Measurements from ENCODE around the gene PPP1R36. TPM values are rescaled to one million over a fixed set of nuclear protein-coding genes. Genes with fewer than 3 reads are reported as not detected.

The PPP1R36 gene
- total RNA-seq, 1 donor from 2014 or later = 1.1 TPM

GRCh38 chr14:64605926-64606685, 56.3 kb downstream of the PPP1R36 start:
- H3K27ac Mint-ChIP-seq (ENCODE audit: unreplicated experiment) = no peak overlapping the region
- no peaks in the 10 kb centered on the region for H3K9me3 Mint-ChIP-seq (ENCODE audit: low read depth)
- no peak for DNase-seq (ENCODE audit: low spot score)
- no peaks in the 10 kb centered on the region for H3K36me3 Mint-ChIP-seq (ENCODE audit: low read depth)
- no peaks in the 10 kb centered on the region for H3K27me3 Mint-ChIP-seq (ENCODE audit: low read depth)
- TF ChIP-seq CTCF (IDR thresholded peaks at IDR 0.05) = no peak
- peaks cover 10% of the 10 kb centered on the region for H3K4me1 Mint-ChIP-seq (ENCODE audit: low read depth)
- no peak overlapping the region for H3K4me3 Mint-ChIP-seq (ENCODE audit: unreplicated experiment)

GRCh38 chr14:64610049-64610746, 60.4 kb downstream of the PPP1R36 start:
- Mint-ChIP-seq H3K9me3 (ENCODE audit: low read depth) (no peaks in the 10 kb centered on the region), H3K4me3 (ENCODE audit: unreplicated experiment) (no peak overlapping the region), H3K4me1 (ENCODE audit: low read depth) (peaks cover 37% of the 10 kb centered on the region), H3K36me3 (ENCODE audit: low read depth) (no peaks in the 10 kb centered on the region), H3K27me3 (ENCODE audit: low read depth) (no peaks in the 10 kb centered on the region), H3K27ac (ENCODE audit: unreplicated experiment) (no peak overlapping the region)
- no peak for TF ChIP-seq CTCF (IDR thresholded peaks at IDR 0.05)
- DNase-seq (ENCODE audit: low spot score) = no peak

- no peak for TF ChIP-seq CTCF (IDR thresholded peaks at IDR 0.05)
- Mint-ChIP-seq H3K27ac (ENCODE audit: unreplicated experiment) (peak overlapping the region; percentile 90), H3K4me3 (ENCODE audit: unreplicated experiment) (no peak overlapping the region), H3K4me1 (ENCODE audit: low read depth) (peaks cover 28% of the 10 kb centered on the region), H3K27me3 (ENCODE audit: low read depth) (no peaks in the 10 kb centered on the region), H3K36me3 (ENCODE audit: low read depth) (no peaks in the 10 kb centered on the region), H3K9me3 (ENCODE audit: low read depth) (no peaks in the 10 kb centered on the region)
- DNase-seq (ENCODE audit: low spot score) = no peak
Observed at GRCh38 chr14:64611358-64612020, 61.7 kb downstream of the PPP1R36 start.

- Mint-ChIP-seq H3K4me3 (ENCODE audit: unreplicated experiment) (no peak overlapping the region), H3K9me3 (ENCODE audit: low read depth) (no peaks in the 10 kb centered on the region), H3K36me3 (ENCODE audit: low read depth) (no peaks in the 10 kb centered on the region), H3K27me3 (ENCODE audit: low read depth) (no peaks in the 10 kb centered on the region), H3K27ac (ENCODE audit: unreplicated experiment) (peak overlapping the region; percentile 90), H3K4me1 (ENCODE audit: low read depth) (peaks cover 28% of the 10 kb centered on the region)
- TF ChIP-seq CTCF (IDR thresholded peaks at IDR 0.05) = no peak
- DNase-seq (ENCODE audit: low spot score) = no peak
Observed at GRCh38 chr14:64612021-64612380, 62.2 kb downstream of the PPP1R36 start.

GRCh38 chr14:64612971-64613666, 63.4 kb downstream of the PPP1R36 start:
- H3K4me1 Mint-ChIP-seq (ENCODE audit: low read depth) = peaks cover 30% of the 10 kb centered on the region
- no peaks in the 10 kb centered on the region for H3K27me3 Mint-ChIP-seq (ENCODE audit: low read depth)
- TF ChIP-seq CTCF (IDR thresholded peaks at IDR 0.05) = no peak
- H3K27ac Mint-ChIP-seq (ENCODE audit: unreplicated experiment) = no peak overlapping the region
- H3K9me3 Mint-ChIP-seq (ENCODE audit: low read depth) = no peaks in the 10 kb centered on the region
- H3K4me3 Mint-ChIP-seq (ENCODE audit: unreplicated experiment) = no peak overlapping the region
- H3K36me3 Mint-ChIP-seq (ENCODE audit: low read depth) = no peaks in the 10 kb centered on the region
- DNase-seq (ENCODE audit: low spot score) = no peak
